Immature natural killer cell (primary cell): ENCODE results near the gene CALHM5. TPM values are rescaled to one million over a fixed set of nuclear protein-coding genes. Genes with fewer than 3 reads are reported as not detected.
"Not testable (repeated sequence)": the region's sequence is repeated elsewhere in the genome, so short reads cannot be mapped to it uniquely, and the experiment has no call there.

Source experiments
- DNase-seq, 3 donors: peaks; one replicate each; pipeline ENCODE4 v3.0.0; 2022; ENCODE audit warnings: mixed read lengths in 1 of 3
- H3K27ac Mint-ChIP-seq, 6 donors: one replicate each; pipeline ENCODE4 v1.8.0; 2020; ENCODE audit warnings: mixed read lengths in 6 of 6, mild to moderate bottlenecking in 5 of 6, inconsistent platforms in 4 of 6, moderate library complexity in 3 of 6
- H3K27me3 Mint-ChIP-seq, 3 donors: one replicate each; pipeline ENCODE4 v1.8.0; 2020 to 2021; ENCODE audit warnings: low read depth in 3 of 3, mild to moderate bottlenecking in 3 of 3, mixed read lengths in 3 of 3, moderate library complexity in 3 of 3, inconsistent platforms in 1 of 3
- H3K36me3 Mint-ChIP-seq, 3 donors: one replicate each; pipeline ENCODE4 v1.8.0; 2020; ENCODE audit warnings: mixed read lengths in 3 of 3, inconsistent platforms in 2 of 3, mild to moderate bottlenecking in 2 of 3
- H3K4me1 Mint-ChIP-seq, 2 donors: one replicate each; pipeline ENCODE4 v1.8.0; 2020; ENCODE audit warnings: inconsistent platforms in 2 of 2, mild to moderate bottlenecking in 2 of 2, mixed read lengths in 2 of 2, moderate library complexity in 1 of 2
- H3K4me3 Mint-ChIP-seq, 5 donors: one replicate each; pipeline ENCODE4 v1.8.0; 2020; ENCODE audit warnings: mild to moderate bottlenecking in 5 of 5, mixed read lengths in 5 of 5, inconsistent platforms in 3 of 5, moderate library complexity in 3 of 5
- H3K9me3 Mint-ChIP-seq, 6 donors: one replicate each; pipeline ENCODE4 v1.8.0; 2020; ENCODE audit warnings: mild to moderate bottlenecking in 6 of 6, mixed read lengths in 6 of 6, inconsistent platforms in 4 of 6, moderate library complexity in 3 of 6
- polyA plus RNA-seq, 3 donors: library from polyadenylated mRNA; unstranded; fragments of 300-500 nt; fragmentation: Illumina TruSeq; gene quantifications; one replicate each; pipeline ENCODE4 v1.2.3, GENCODE V29; 2021

The CALHM5 gene
- polyA plus RNA-seq, 3 donors from 2014 or later: not detected

GRCh38 chr6:116485559-116486184, 25.8 kb upstream of the CALHM5 start:
- peaks cover 0 to 5% (median 0%) of the 10 kb centered on the region in 6 donors for H3K9me3 Mint-ChIP-seq
- H3K27me3 Mint-ChIP-seq: peaks cover 2 to 6% (median 5%) of the 10 kb centered on the region in 3 donors
- no peak overlapping the region for H3K27ac Mint-ChIP-seq
- H3K36me3 Mint-ChIP-seq: peaks cover 0 to 6% (median 3%) of the 10 kb centered on the region in 3 donors
- DNase-seq: no peak
- H3K4me1 Mint-ChIP-seq: no peaks in the 10 kb centered on the region
- H3K4me3 Mint-ChIP-seq: no peak overlapping the region

GRCh38 chr6:116491610-116492330, 19.7 kb upstream of the CALHM5 start:
- Mint-ChIP-seq H3K9me3 (peaks cover 0 to 5% (median 0%) of the 10 kb centered on the region in 6 donors), H3K36me3 (peaks cover 0 to 13% (median 7%) of the 10 kb centered on the region in 3 donors), H3K4me3 (no peak overlapping the region), H3K27me3 (peaks cover 3 to 10% (median 6%) of the 10 kb centered on the region in 3 donors), H3K27ac (no peak overlapping the region), H3K4me1 (no peaks in the 10 kb centered on the region)
- DNase-seq: no peak

GRCh38 chr6:116492331-116493067, 18.9 kb upstream of the CALHM5 start:
- no peaks in the 10 kb centered on the region for H3K4me1 Mint-ChIP-seq
- peaks cover 3 to 10% (median 6%) of the 10 kb centered on the region in 3 donors for H3K27me3 Mint-ChIP-seq
- no peak overlapping the region for H3K4me3 Mint-ChIP-seq

GRCh38 chr6:116495161-116495560, 16.3 kb upstream of the CALHM5 start:
- DNase-seq, H3K9me3 Mint-ChIP-seq, H3K4me1 Mint-ChIP-seq, H3K27ac Mint-ChIP-seq, H3K4me3 Mint-ChIP-seq, H3K27me3 Mint-ChIP-seq: not testable (repeated sequence)
- peaks cover 0 to 12% (median 4%) of the 10 kb centered on the region in 3 donors for H3K36me3 Mint-ChIP-seq

More at GRCh38 chr6:116492331-116493067, 18.9 kb upstream of the CALHM5 start:
- peaks cover 0 to 13% (median 7%) of the 10 kb centered on the region in 3 donors for H3K36me3 Mint-ChIP-seq
- no peak overlapping the region for H3K27ac Mint-ChIP-seq
- no peak for DNase-seq
- peaks cover 0 to 5% (median 0%) of the 10 kb centered on the region in 6 donors for H3K9me3 Mint-ChIP-seq

GRCh38 chr6:116497113-116497676, 14.2 kb upstream of the CALHM5 start:
- Mint-ChIP-seq H3K27me3 (peaks cover 0 to 4% (median 1%) of the 10 kb centered on the region in 3 donors), H3K36me3 (peaks cover 0 to 4% (median 4%) of the 10 kb centered on the region in 3 donors), H3K4me3 (no peak overlapping the region), H3K4me1 (no peaks in the 10 kb centered on the region), H3K9me3 (no peaks in the 10 kb centered on the region), H3K27ac (no peak overlapping the region)
- no peak for DNase-seq

- Mint-ChIP-seq H3K36me3 (peaks cover 0 to 5% (median 0%) of the 10 kb centered on the region in 3 donors), H3K27me3 (peaks cover 0 to 7% (median 4%) of the 10 kb centered on the region in 3 donors), H3K4me1 (no peaks in the 10 kb centered on the region), H3K4me3 (no peak overlapping the region), H3K27ac (no peak overlapping the region), H3K9me3 (peaks cover 0 to 3% (median 0%) of the 10 kb centered on the region in 6 donors)
- no peak for DNase-seq
These were observed 10.4 kb upstream of the CALHM5 start for GRCh38 chr6:116500969-116501433.

- no peak overlapping the region for H3K4me3 Mint-ChIP-seq
- no peak for DNase-seq
- H3K27me3 Mint-ChIP-seq: peaks cover 0 to 12% (median 10%) of the 10 kb centered on the region in 3 donors
- H3K4me1 Mint-ChIP-seq: no peaks in the 10 kb centered on the region
- H3K36me3 Mint-ChIP-seq: peaks cover 0 to 5% (median 0%) of the 10 kb centered on the region in 3 donors
- H3K9me3 Mint-ChIP-seq: peaks cover 0 to 8% (median 0%) of the 10 kb centered on the region in 6 donors
- H3K27ac Mint-ChIP-seq: no peak overlapping the region
These were observed 4.1 kb upstream of the CALHM5 start for GRCh38 chr6:116507324-116507723.

GRCh38 chr6:116508527-116508926, 2.9 kb upstream of the CALHM5 start:
- Mint-ChIP-seq H3K27me3 (peaks cover 0 to 12% (median 9%) of the 10 kb centered on the region in 3 donors), H3K9me3 (peaks cover 0 to 8% (median 0%) of the 10 kb centered on the region in 6 donors), H3K27ac (no peak overlapping the region), H3K36me3 (peaks cover 0 to 5% (median 0%) of the 10 kb centered on the region in 3 donors), H3K4me3 (no peak overlapping the region), H3K4me1 (no peaks in the 10 kb centered on the region)
- DNase-seq: no peak

- Mint-ChIP-seq H3K27ac (no peak overlapping the region), H3K4me3 (no peak overlapping the region), H3K36me3 (no peaks in the 10 kb centered on the region), H3K9me3 (peaks cover 0 to 8% (median 0%) of the 10 kb centered on the region in 6 donors), H3K4me1 (no peaks in the 10 kb centered on the region), H3K27me3 (peaks cover 0 to 7% (median 6%) of the 10 kb centered on the region in 3 donors)
- DNase-seq: no peak
These were observed 696 bp downstream of the CALHM5 start for GRCh38 chr6:116512111-116512559.

- no peak overlapping the region for H3K27ac Mint-ChIP-seq
- no peak for DNase-seq
- no peak overlapping the region for H3K4me3 Mint-ChIP-seq
- H3K36me3 Mint-ChIP-seq: no peaks in the 10 kb centered on the region
- H3K9me3 Mint-ChIP-seq: peaks cover 0 to 8% (median 0%) of the 10 kb centered on the region in 6 donors
- H3K27me3 Mint-ChIP-seq: peaks cover 0 to 7% (median 6%) of the 10 kb centered on the region in 3 donors
- H3K4me1 Mint-ChIP-seq: no peaks in the 10 kb centered on the region
These were observed 1.3 kb downstream of the CALHM5 start for GRCh38 chr6:116512734-116513133.

GRCh38 chr6:116513224-116513875, 1.9 kb downstream of the CALHM5 start:
- H3K4me1 Mint-ChIP-seq: no peaks in the 10 kb centered on the region
- DNase-seq: no peak
- peaks cover 0 to 7% (median 0%) of the 10 kb centered on the region in 6 donors for H3K9me3 Mint-ChIP-seq
- no peak overlapping the region for H3K4me3 Mint-ChIP-seq
- H3K27me3 Mint-ChIP-seq: peaks cover 0 to 6% (median 6%) of the 10 kb centered on the region in 3 donors
- H3K36me3 Mint-ChIP-seq: no peaks in the 10 kb centered on the region
- no peak overlapping the region for H3K27ac Mint-ChIP-seq

GRCh38 chr6:116514111-116514510, 2.7 kb downstream of the CALHM5 start:
- H3K9me3 Mint-ChIP-seq: no peaks in the 10 kb centered on the region
- no peaks in the 10 kb centered on the region for H3K4me1 Mint-ChIP-seq
- no peak overlapping the region for H3K27ac Mint-ChIP-seq
- peaks cover 0 to 6% (median 5%) of the 10 kb centered on the region in 3 donors for H3K27me3 Mint-ChIP-seq
- DNase-seq: no peak
- H3K4me3 Mint-ChIP-seq: no peak overlapping the region
- no peaks in the 10 kb centered on the region for H3K36me3 Mint-ChIP-seq

GRCh38 chr6:116515141-116515540, 3.7 kb downstream of the CALHM5 start:
- peaks cover 0 to 6% (median 0%) of the 10 kb centered on the region in 3 donors for H3K27me3 Mint-ChIP-seq
- no peak overlapping the region for H3K4me3 Mint-ChIP-seq
- H3K27ac Mint-ChIP-seq: no peak overlapping the region
- DNase-seq: no peak
- no peaks in the 10 kb centered on the region for H3K36me3 Mint-ChIP-seq
- H3K4me1 Mint-ChIP-seq: no peaks in the 10 kb centered on the region
- H3K9me3 Mint-ChIP-seq: no peaks in the 10 kb centered on the region
